GM20000 (cell line): ENCODE results near the gene ACLY.
A peak's percentile ranks its signal among the peaks of the same experiment; 100 is the strongest.
"Not testable (repeated sequence)": the region's sequence is repeated elsewhere in the genome, so short reads cannot be mapped to it uniquely, and the experiment has no call there.

Source experiments
- DNase-seq: peaks from one replicate; pipeline ENCODE4 v3.0.0; 2012; ENCODE audit warnings: low spot score
- TF ChIP-seq, protein P1 (sequence below): IDR thresholded peaks from 2 replicates; pipeline ENCODE4 v1.5.1; 2012; ENCODE audit warnings: mild to moderate bottlenecking, control low read depth; ENCODE audit errors: extremely low read depth, missing control alignments

Gene ACLY

DNA sequence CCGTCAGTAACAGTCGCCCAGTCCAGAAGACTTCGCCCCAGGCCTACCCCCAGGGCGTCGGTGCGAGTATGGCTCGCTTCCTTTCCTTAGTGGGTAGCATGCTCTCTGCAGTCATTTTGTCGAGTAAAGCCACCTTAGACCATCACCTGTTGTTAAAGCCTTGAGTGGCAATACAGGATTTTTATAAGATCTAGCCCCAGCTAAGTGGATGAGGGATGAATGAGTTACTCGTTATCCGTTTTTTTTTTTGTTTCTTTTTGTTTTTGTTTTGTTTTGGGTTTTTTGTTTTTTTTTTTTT, 53.2 kb downstream of the ACLY start:
- no peak for DNase-seq

DNA sequence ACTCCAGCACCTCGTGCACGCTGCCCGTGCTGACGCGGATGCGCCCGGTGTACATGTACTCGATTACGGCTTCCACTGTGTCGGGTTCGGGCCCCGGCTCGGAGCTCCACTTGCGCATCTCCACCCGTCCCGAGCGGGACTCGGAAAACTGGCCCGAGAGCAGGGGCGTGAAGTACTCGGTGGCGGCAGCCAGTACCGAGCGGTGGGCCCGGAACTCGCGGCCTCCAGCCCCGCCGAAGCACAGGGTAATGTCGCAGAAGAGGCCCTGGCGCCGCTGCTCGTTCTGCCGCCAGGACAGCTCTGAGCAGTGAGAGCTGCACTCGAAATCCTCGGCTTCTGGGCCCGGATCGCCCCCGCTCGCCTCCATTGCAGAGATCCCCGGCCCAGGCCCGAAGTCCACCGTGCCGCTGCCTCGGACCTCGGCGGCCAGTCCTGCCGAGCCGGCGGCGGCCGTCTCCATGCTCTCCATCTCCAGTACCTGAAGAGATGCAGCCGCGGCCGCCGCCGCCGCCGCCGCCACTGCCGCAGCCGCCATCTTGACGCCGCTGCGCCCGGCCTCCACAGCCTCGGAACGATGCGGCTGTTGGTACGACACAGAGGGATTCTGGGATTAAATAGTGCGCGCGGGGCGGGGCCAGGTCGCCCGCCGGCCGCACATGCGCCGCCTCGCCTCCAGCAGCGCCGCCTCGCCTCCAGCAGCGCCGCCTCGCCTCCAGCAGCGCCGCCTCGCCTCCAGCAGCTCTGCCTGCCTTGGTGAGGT, 53.7 kb downstream of the ACLY start, which contains the start of gene KLHL11:
Gene KLHL11, minus strand, starts transcription at position 588 of the 760 bp plus-strand sequence. Its CDS starts 53 bp downstream, at position 535.
- peak; percentile 96 for DNase-seq
- TF ChIP-seq, protein P1, sequence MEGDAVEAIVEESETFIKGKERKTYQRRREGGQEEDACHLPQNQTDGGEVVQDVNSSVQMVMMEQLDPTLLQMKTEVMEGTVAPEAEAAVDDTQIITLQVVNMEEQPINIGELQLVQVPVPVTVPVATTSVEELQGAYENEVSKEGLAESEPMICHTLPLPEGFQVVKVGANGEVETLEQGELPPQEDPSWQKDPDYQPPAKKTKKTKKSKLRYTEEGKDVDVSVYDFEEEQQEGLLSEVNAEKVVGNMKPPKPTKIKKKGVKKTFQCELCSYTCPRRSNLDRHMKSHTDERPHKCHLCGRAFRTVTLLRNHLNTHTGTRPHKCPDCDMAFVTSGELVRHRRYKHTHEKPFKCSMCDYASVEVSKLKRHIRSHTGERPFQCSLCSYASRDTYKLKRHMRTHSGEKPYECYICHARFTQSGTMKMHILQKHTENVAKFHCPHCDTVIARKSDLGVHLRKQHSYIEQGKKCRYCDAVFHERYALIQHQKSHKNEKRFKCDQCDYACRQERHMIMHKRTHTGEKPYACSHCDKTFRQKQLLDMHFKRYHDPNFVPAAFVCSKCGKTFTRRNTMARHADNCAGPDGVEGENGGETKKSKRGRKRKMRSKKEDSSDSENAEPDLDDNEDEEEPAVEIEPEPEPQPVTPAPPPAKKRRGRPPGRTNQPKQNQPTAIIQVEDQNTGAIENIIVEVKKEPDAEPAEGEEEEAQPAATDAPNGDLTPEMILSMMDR: no peak

More for the DNA sequence above, 53.2 kb downstream of the ACLY start:
- TF ChIP-seq, protein P1: no peak

DNA sequence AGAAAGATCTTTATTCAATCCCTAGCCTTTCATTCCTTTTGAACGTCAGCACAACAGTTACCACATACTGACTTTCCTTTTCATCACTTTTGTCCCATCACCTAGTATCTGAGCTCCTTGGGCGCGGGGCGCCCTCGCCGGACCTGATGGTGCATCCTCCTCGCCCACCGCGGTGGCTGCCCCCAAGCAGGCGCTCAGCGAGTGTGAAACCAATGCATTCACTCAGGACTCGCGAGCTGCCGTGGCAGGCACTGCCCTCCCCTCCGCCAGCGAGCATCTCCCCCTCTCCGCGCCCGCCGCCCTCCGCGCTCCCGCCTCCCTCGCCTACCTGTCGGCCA, 54.3 kb downstream of the ACLY start:
- TF ChIP-seq, protein P1: no peak
- no peak for DNase-seq

DNA sequence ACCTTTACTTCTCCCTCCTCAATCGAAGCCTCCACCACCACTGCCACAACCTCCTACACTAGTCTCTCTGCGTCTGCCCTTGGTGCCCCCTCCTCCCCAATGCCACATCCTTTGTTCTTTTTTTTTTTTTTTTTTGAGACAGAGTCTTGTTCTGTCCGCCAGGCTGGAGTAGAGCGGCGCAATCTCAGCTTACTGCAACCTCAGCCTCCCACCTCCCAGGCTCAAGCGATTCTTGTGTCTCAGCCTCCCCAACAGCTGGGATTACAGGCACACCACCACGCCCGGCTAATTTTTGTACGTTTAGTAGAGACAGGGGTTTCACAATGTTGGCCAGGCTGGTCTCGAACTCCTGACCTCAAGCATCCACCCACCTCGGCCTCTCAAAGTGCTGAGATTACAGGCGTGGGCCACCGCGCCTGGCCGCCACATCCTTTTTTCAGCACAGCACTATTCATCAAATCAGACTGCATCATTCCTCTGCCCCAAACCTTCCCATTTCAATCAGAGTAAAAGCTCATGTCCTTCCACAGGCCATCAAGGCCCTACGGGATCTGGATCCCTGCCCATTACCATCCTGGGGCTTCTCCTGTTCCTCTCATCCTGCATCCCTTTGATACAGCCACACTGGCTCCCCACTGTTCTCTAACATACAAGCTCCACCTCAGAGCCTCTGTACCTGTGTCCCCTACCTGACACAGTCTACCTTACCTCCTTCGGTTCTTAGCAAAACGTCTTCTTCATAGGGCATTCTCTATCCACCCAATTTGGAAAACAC, 55.5 kb downstream of the ACLY start:
- DNase-seq: no peak
- TF ChIP-seq, protein P1: no peak

DNA sequence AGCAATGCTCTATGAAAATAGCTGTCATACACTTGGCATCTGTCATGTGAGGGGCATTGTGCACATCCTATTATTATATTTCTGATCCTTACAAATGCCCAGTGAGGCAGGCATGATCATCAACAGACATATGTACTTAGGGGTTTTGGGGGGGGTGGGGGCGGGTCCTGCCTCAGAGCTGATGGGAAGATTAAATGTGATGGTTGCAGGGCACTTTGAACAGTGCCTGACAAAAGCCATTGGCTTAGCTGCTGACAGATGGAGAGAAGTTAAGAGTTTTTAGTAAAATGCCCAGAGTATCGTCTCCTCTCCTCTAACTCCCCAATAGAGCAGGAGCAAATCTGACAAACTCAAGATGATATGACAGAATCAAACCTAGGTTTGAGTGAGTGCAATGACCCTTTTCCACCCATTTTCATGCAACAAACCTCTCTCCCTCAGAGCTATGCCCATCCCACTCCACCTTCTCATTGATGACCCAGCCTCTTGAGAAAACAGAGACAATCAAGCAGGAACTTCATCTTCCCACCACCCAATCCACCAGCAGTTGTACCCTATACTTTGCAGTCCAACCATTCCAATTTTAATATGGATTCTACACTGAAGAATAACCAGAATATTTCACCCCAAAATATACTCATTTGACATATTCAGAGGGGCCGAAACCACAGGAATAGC, 58.4 kb downstream of the ACLY start:
- TF ChIP-seq, protein P1: no peak
- no peak for DNase-seq

DNA sequence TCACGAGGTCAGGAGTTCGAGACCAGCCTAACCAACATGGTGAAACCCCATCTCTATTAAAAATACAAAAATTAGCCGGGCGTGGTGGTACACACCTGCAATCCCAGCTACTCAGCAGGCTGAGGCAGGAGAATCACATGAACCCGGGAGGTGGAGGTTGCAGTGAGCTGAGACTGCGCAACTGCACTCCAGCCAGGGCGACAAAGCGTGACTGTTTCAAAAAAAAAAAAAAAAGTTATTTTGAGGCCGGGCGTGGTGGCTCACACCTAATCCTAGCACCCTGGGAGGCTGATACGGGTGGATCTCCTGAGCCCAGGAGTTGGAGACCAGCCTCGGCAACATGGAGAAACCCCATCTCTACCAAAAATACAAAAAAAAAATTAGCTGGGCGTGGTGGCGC, 67.4 kb downstream of the ACLY start:
- not testable (repeated sequence) for DNase-seq

DNA sequence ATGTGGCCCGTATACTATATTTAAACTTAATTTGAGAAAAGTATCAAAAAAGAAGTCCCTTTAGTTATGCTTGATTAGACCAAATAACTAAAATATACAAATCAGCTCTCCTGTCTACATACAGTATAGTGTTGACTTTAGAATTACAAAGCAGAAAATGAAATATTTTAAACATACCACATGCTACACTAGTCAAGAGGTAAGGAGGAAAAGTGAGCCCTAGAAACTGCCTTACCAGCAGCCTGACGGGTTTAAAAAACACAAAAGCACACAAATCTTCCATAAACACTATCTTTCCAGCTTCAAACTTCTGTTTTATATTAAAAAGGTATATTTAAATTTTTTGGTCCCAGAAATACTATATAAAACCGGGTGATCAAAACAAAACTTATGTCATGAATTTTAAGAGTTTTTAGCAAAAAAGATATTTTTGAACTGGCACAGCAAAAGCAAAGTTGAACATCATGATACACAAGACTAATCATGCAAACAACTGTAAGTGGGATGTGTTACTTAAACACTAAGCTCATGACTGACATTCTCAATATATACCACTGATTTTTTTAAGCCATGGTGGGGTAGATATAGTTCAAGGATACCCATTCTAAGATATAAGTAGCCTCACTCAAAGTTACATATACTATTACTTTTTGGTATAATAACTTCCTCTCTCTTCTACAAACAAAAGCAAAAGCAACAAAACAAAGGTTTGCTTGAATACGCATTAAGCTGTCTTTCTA, 69.3 kb downstream of the ACLY start:
- DNase-seq: no peak
- TF ChIP-seq, protein P1: no peak
